CD14-positive monocyte (primary cell): ENCODE data around the gene RAB40B. TPM values are rescaled to one million over a fixed set of nuclear protein-coding genes. Genes with fewer than 3 reads are reported as not detected.
A peak's percentile ranks its signal among the peaks of the same experiment; 100 is the strongest.

Experiments
- DNase-seq, 3 donors: peaks; one replicate each; pipeline ENCODE4 v3.0.0-alpha.2; 2011 to 2022
- H2AFZ ChIP-seq: 2 replicates; pipeline ENCODE4 v1.6.0; 2012; ENCODE audit warnings: mild to moderate bottlenecking, low read depth, low read length, inconsistent platforms; ENCODE audit not compliant: insufficient read depth, poor library complexity, severe bottlenecking
- H3K27ac ChIP-seq, 2 donors: 1 replicate in 1 of 2; 2 replicates in 1 of 2; pipeline ENCODE4 v1.5.1; 2012 to 2013; ENCODE audit warnings: low read length in 2 of 2, control low read depth in 1 of 2, inconsistent platforms in 1 of 2, low read depth in 1 of 2, mild to moderate bottlenecking in 1 of 2
- H3K27me3 ChIP-seq, 2 donors: one replicate each; pipeline versions ENCODE4 v1.6.0 to v1.6.1; 2011 to 2013; ENCODE audit warnings: low read length in 2 of 2; ENCODE audit not compliant: control insufficient read depth in 2 of 2, insufficient read depth in 2 of 2
- H3K36me3 ChIP-seq, 2 donors: replicated peaks in 1 of 2; 1 replicate in 1 of 2; 2 replicates in 1 of 2; pipeline versions ENCODE4 v1.5.1 to v1.6.1; 2012 to 2013; ENCODE audit warnings: low read length in 2 of 2, control low read depth in 1 of 2, inconsistent platforms in 1 of 2, mild to moderate bottlenecking in 1 of 2; ENCODE audit not compliant: insufficient read depth in 2 of 2, control insufficient read depth in 1 of 2
- H3K4me1 ChIP-seq, 2 donors: 1 replicate in 1 of 2; 2 replicates in 1 of 2; pipeline versions ENCODE4 v1.5.1 to v1.6.1; 2012 to 2013; ENCODE audit warnings: low read length in 2 of 2, control low read depth in 1 of 2, inconsistent platforms in 1 of 2, mild to moderate bottlenecking in 1 of 2, moderate library complexity in 1 of 2; ENCODE audit not compliant: insufficient read depth in 2 of 2, control insufficient read depth in 1 of 2
- H3K4me2 ChIP-seq: replicated peaks from 2 replicates; pipeline ENCODE3; 2012; ENCODE audit warnings: low read length, moderate library complexity, mild to moderate bottlenecking; ENCODE audit not compliant: poor library complexity, severe bottlenecking; ENCODE audit errors: extremely low read depth
- H3K4me3 ChIP-seq, 3 experiments: fragments of 200-600 bp in 1 of 3; sonication (generic) in 1 of 3; replicated peaks in 1 of 3; 1 replicate in 2 of 3; 2 replicates in 1 of 3; pipeline ENCODE4 v1.5.1; 2011 to 2013; ENCODE audit warnings: low read length in 3 of 3, mild to moderate bottlenecking in 3 of 3, control low read depth in 2 of 3, low read depth in 2 of 3, inconsistent platforms in 1 of 3, moderate library complexity in 1 of 3
- H3K79me2 ChIP-seq: 2 replicates; pipeline ENCODE4 v1.6.0; 2012; ENCODE audit warnings: mild to moderate bottlenecking, control low read depth, inconsistent platforms, low read length, moderate library complexity; ENCODE audit not compliant: insufficient read depth
- H3K9ac ChIP-seq: 2 replicates; pipeline ENCODE4 v1.6.0; 2017; ENCODE audit warnings: low read length, mild to moderate bottlenecking; ENCODE audit not compliant: insufficient read depth, poor library complexity, severe bottlenecking
- H3K9me3 ChIP-seq, 2 donors: replicated peaks in 1 of 2; 1 replicate in 1 of 2; 2 replicates in 1 of 2; pipeline versions ENCODE4 v1.5.1 to v1.6.1; 2012 to 2013; ENCODE audit warnings: low read length in 2 of 2, control low read depth in 1 of 2; ENCODE audit not compliant: control insufficient read depth in 1 of 2, insufficient read depth in 1 of 2
- H4K20me1 ChIP-seq: 2 replicates; pipeline ENCODE4 v1.6.0; 2012; ENCODE audit warnings: mild to moderate bottlenecking, low read length, control low read depth, moderate library complexity; ENCODE audit not compliant: insufficient read depth
- H3K27ac Mint-ChIP-seq, 7 donors: one replicate each; pipeline ENCODE4 v1.8.0; 2020; ENCODE audit warnings: mild to moderate bottlenecking in 7 of 7, mixed read lengths in 7 of 7, moderate library complexity in 6 of 7, inconsistent platforms in 2 of 7
- H3K27me3 Mint-ChIP-seq, 3 donors: one replicate each; pipeline ENCODE4 v1.8.0; 2021 to 2022; ENCODE audit warnings: low read depth in 3 of 3, mild to moderate bottlenecking in 3 of 3, mixed read lengths in 3 of 3, moderate library complexity in 3 of 3, inconsistent platforms in 1 of 3
- H3K36me3 Mint-ChIP-seq, 2 donors: one replicate each; pipeline ENCODE4 v1.8.0; 2020; ENCODE audit warnings: mixed read lengths in 2 of 2, inconsistent platforms in 1 of 2, mild to moderate bottlenecking in 1 of 2
- H3K4me1 Mint-ChIP-seq: one replicate; pipeline ENCODE4 v1.8.0; 2020; ENCODE audit warnings: mild to moderate bottlenecking, mixed read lengths
- H3K4me3 Mint-ChIP-seq, 2 donors: one replicate each; pipeline ENCODE4 v1.8.0; 2020; ENCODE audit warnings: mild to moderate bottlenecking in 2 of 2, mixed read lengths in 2 of 2, moderate library complexity in 1 of 2
- H3K9me3 Mint-ChIP-seq, 7 donors: one replicate each; pipeline ENCODE4 v1.8.0; 2020 to 2022; ENCODE audit warnings: mixed read lengths in 7 of 7, mild to moderate bottlenecking in 6 of 7, moderate library complexity in 6 of 7, inconsistent platforms in 2 of 7
- CTCF ChIP-seq: fragments of 200-600 bp; IDR thresholded peaks from one replicate; pipeline ENCODE4 v1.8.0; 2022; ENCODE audit warnings: antibody characterized with exemption, mild to moderate bottlenecking
- WGBS: methylation state at CpG from one replicate; pipeline ENCODE4 v1.1.5; 2013; ENCODE audit warnings: missing lambda C conversion rate; ENCODE audit not compliant: insufficient coverage; 5-methylcytosine and 5-hydroxymethylcytosine counted together
- intact Hi-C, 2 donors: fragments of 100-400 bp; cut with micrococcal nuclease; formaldehyde crosslinking; loops; one replicate each; pipeline versions ENCODE4 v1.15.0 to v1.15.1; 2023
- polyA plus RNA-seq, 3 donors: library from polyadenylated mRNA; depleted of rRNA in 1 of 3; unstranded in 2 of 3; stranded (reverse) in 1 of 3; fragments of 300-500 nt in 2 of 3; fragments of >200 nt in 1 of 3; fragmentation: Illumina TruSeq in 2 of 3; gene quantifications; 1 replicate in 2 of 3; 2 replicates in 1 of 3; pipeline ENCODE4 v1.2.3, GENCODE V29; 2012 to 2021

The RAB40B gene
- polyA plus RNA-seq, 3 donors = 0.75 to 2.2 (median 0.95) TPM

- Histone ChIP-seq H3K4me3 (peak overlapping the region in 1 of 3 experiments; percentile 73), H2AFZ (peak overlapping the region; percentile 78), H3K4me2 (peak overlapping the region; percentile 86), H3K79me2 (no peaks in the 10 kb centered on the region), H3K27me3 (peaks cover 9 to 20% of the 10 kb centered on the region in 2 donors), H4K20me1 (no peaks in the 10 kb centered on the region), H3K27ac (no peak overlapping the region), H3K9me3 (peaks cover 5 to 11% of the 10 kb centered on the region in 2 donors), H3K9ac (no peak overlapping the region), H3K4me1 (peaks cover 13 to 20% of the 10 kb centered on the region in 2 donors), H3K36me3 (no peaks in the 10 kb centered on the region)
- no peak for TF ChIP-seq CTCF
- H3K4me1 Mint-ChIP-seq = peaks cover 9% of the 10 kb centered on the region
- no peak for DNase-seq
- intact Hi-C loops = loop anchor here (2.0 to 10.0 kb wide), 4 partner anchors 51 to 245 kb away; partner anchors contain the start of genes WDR45B (in 2 of the 2), CYBC1 (in 1 of the 2), NARF (in 1 of the 2) and TBCD (in 1 of the 2)
- H3K9me3 Mint-ChIP-seq = peaks cover 6 to 26% (median 18%) of the 10 kb centered on the region in 7 donors
- H3K4me3 Mint-ChIP-seq = peak overlapping the region; percentile 75 to 92
- H3K27me3 Mint-ChIP-seq = peaks cover 21 to 29% (median 24%) of the 10 kb centered on the region in 3 donors
- peaks cover 0 to 3% of the 10 kb centered on the region in 2 donors for H3K36me3 Mint-ChIP-seq
- WGBS = 92% methylated on average over 8 of the region's 13 CpGs
- no peak overlapping the region for H3K27ac Mint-ChIP-seq
These were observed 1.1 kb upstream of the RAB40B start for GRCh38 chr17:82699551-82699950.

- H3K27me3 Mint-ChIP-seq = peaks cover 23 to 31% (median 26%) of the 10 kb centered on the region in 3 donors
- TF ChIP-seq CTCF = no peak
- Histone ChIP-seq H3K36me3 (no peaks in the 10 kb centered on the region), H2AFZ (peak overlapping the region; percentile 78), H3K4me1 (peaks cover 13 to 20% of the 10 kb centered on the region in 2 donors), H3K4me3 (peak overlapping the region; percentile 28 to 73 (median 48)), H3K4me2 (peak overlapping the region; percentile 86), H3K9ac (no peak overlapping the region), H4K20me1 (no peaks in the 10 kb centered on the region), H3K79me2 (no peaks in the 10 kb centered on the region), H3K27me3 (peaks cover 9 to 20% of the 10 kb centered on the region in 2 donors), H3K9me3 (peaks cover 9 to 16% of the 10 kb centered on the region in 2 donors), H3K27ac (no peak overlapping the region)
- WGBS = 5% methylated on average over 43 of the region's 45 CpGs
- peak overlapping the region; percentile 75 to 92 for H3K4me3 Mint-ChIP-seq
- H3K4me1 Mint-ChIP-seq = peaks cover 9% of the 10 kb centered on the region
- intact Hi-C loops = loop anchor here (2.0 to 10.0 kb wide), 4 partner anchors 50 to 244 kb away; partner anchors contain the start of genes WDR45B (in 2 of the 2), CYBC1 (in 1 of the 2), NARF (in 1 of the 2) and TBCD (in 1 of the 2)
- peaks cover 0 to 6% of the 10 kb centered on the region in 2 donors for H3K36me3 Mint-ChIP-seq
- H3K9me3 Mint-ChIP-seq = peaks cover 9 to 31% (median 22%) of the 10 kb centered on the region in 7 donors
- DNase-seq = no peak
- peak overlapping the region in 3 of 7 donors; percentile 26 to 78 (median 70) for H3K27ac Mint-ChIP-seq
These were observed 510 bp upstream of the RAB40B start for GRCh38 chr17:82698974-82699442.
